Epithelial cell of proximal tubule (primary cell): ENCODE measurements around the gene SMOC2. TPM values are rescaled to one million over a fixed set of nuclear protein-coding genes. Genes with fewer than 3 reads are reported as not detected.

Experiments
- DNase-seq: peaks from one replicate; pipeline ENCODE4 v3.0.0-alpha.2; 2011; ENCODE audit warnings: low read depth
- H3K4me3 ChIP-seq: 2 replicates; pipeline ENCODE4 v1.5.1; 2011; ENCODE audit warnings: low read depth, mild to moderate bottlenecking, low read length
- CTCF ChIP-seq: conservative IDR thresholded peaks from 2 replicates; pipeline ENCODE4 v1.5.1; 2012; ENCODE audit warnings: low read depth, mild to moderate bottlenecking, low read length
- total RNA-seq: library from RNA; depleted of rRNA; stranded (reverse); fragments of >200 nt; gene quantifications from 2 replicates; pipeline ENCODE4 v1.2.3, GENCODE V29; 2015

SMOC2 gene
- total RNA-seq, 1 donor from 2014 or later = 0.35 TPM

- TF ChIP-seq CTCF = no peak
- H3K4me3 ChIP-seq = no peak overlapping the region
- DNase-seq = no peak
Observed at GRCh38 chr6:168495133-168495532, 54.1 kb downstream of the SMOC2 start.

- no peak for DNase-seq
- TF ChIP-seq CTCF = no peak
- no peak overlapping the region for H3K4me3 ChIP-seq
Observed at GRCh38 chr6:168495636-168496035, 54.7 kb downstream of the SMOC2 start.

GRCh38 chr6:168496139-168496996, 55.4 kb downstream of the SMOC2 start:
- H3K4me3 ChIP-seq = no peak overlapping the region
- no peak for TF ChIP-seq CTCF

GRCh38 chr6:168496997-168497331, 56.0 kb downstream of the SMOC2 start:
- H3K4me3 ChIP-seq = no peak overlapping the region
- no peak for TF ChIP-seq CTCF
- no peak for DNase-seq

More at GRCh38 chr6:168496139-168496996, 55.4 kb downstream of the SMOC2 start:
- DNase-seq = no peak

- no peak for DNase-seq
- no peak for TF ChIP-seq CTCF
- H3K4me3 ChIP-seq = no peak overlapping the region
Observed at GRCh38 chr6:168497381-168497780, 56.4 kb downstream of the SMOC2 start.

GRCh38 chr6:168498161-168498843, 57.3 kb downstream of the SMOC2 start:
- TF ChIP-seq CTCF = no peak
- DNase-seq = no peak

More at GRCh38 chr6:168498161-168498843, 57.3 kb downstream of the SMOC2 start:
- H3K4me3 ChIP-seq = no peak overlapping the region
